Measurements from ENCODE around the gene CPNE9.

The CPNE9 gene, protein sequence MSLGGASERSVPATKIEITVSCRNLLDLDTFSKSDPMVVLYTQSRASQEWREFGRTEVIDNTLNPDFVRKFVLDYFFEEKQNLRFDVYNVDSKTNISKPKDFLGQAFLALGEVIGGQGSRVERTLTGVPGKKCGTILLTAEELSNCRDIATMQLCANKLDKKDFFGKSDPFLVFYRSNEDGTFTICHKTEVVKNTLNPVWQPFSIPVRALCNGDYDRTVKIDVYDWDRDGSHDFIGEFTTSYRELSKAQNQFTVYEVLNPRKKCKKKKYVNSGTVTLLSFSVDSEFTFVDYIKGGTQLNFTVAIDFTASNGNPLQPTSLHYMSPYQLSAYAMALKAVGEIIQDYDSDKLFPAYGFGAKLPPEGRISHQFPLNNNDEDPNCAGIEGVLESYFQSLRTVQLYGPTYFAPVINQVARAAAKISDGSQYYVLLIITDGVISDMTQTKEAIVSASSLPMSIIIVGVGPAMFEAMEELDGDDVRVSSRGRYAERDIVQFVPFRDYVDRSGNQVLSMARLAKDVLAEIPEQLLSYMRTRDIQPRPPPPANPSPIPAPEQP

DNA sequence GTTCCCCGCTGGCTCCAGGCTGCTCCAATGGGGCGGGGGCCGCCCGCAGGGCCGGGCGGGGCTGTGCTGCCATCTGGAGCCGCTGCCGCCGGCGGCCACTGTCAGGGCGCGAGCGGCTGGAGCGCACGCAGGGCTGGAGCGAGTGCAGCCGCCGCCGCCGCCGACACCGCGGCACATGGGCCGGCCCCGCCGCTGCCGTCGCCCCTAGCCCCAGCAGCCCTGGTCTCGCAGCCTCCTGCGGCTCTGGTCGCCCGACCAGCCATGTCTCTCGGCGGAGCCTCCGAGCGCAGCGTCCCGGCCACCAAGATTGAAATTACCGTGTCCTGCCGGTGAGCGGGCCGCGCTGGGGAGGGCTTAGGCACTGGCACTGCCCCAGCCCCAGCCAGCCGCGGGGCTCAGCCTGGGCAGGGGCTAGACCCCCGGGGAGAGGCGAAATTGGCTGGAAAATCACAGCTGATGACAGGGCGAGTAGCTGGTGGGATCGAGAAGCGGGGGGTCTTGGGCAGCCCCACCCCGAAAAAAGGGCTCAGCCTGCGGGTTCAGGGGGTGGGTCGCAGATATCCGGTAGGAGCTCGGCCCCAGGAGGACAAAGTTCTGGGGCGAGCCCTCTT, at the start of gene CPNE9:
TSS of gene CPNE9 (plus strand) at position 98 of the 611 bp plus-strand sequence. CDS start at position 262, 164 bp downstream.
- DNase-seq (ENCODE audit: low read depth in 2 of 2) = no peak

DNA sequence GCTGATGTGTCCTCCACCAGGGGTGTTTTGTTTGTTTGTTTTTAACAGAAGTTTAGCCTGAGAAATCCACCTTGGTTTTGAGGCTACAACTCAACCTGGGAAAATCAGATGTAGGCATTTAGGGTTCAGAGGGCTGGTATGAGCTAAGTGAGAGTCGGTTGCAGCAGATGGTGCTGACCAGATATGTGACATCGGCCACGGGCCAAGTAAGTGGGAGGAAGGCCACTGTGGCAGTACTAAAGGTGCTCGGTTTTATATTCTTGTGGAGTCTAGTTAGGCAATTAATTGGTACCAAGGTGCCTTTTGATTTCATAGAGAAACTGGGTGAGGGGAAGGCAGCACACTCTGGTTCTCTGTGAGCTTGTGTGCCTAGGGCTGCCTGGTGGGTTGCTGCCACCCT, 43.8 kb upstream of the CPNE9 start:
- no peak for DNase-seq (ENCODE audit: low read depth in 2 of 2)

DNA sequence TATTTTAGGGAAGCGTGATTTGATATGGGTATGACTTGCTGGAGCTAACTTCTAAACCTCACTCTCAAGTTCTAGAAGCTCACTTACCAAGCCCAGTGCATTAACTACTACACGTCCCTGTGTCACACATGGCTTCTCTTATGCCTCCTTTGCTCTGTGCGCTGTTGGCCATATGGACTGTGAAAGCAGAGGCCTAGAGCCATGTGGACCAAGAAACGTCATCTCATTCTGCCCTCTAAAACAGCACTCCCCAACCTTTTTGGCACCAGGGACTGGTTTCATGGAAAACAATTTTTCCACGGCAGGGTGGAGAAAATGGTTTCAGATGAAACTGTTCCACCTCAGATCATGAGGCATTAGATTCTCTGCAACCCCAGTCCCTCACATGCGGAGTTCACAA, 42.7 kb upstream of the CPNE9 start:
- DNase-seq (ENCODE audit: low read depth in 2 of 2) = no peak

DNA sequence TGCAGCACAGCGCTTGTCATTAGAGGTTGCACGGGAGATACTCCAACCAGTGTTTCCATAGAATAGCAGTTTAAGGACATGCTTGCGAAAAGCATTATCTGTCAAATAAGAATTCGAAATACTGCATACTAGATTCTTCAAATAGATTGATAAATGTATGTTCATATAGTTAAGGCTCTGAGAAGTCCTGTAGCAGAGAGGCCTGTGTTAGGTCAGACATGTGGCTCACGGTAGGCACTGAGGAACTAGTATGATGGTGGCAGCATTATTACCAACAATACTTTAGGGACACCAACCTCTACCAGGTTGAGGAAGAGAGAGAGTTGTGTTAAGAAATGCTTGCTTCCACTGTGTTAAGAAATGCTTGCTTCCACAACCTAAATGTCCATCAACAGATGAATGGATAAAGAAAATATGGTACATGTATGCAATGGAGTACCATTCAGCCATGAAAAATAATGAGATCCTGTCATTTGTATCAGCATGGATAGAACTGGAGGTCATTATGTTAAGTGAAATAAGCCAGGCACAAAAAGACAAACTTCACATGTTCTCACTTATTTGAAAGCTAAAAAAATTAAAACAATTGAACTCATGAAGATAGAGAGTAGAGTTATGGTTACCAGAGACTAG, 39.4 kb upstream of the CPNE9 start:
- DNase-seq (ENCODE audit: low read depth in 2 of 2) = no peak

DNA sequence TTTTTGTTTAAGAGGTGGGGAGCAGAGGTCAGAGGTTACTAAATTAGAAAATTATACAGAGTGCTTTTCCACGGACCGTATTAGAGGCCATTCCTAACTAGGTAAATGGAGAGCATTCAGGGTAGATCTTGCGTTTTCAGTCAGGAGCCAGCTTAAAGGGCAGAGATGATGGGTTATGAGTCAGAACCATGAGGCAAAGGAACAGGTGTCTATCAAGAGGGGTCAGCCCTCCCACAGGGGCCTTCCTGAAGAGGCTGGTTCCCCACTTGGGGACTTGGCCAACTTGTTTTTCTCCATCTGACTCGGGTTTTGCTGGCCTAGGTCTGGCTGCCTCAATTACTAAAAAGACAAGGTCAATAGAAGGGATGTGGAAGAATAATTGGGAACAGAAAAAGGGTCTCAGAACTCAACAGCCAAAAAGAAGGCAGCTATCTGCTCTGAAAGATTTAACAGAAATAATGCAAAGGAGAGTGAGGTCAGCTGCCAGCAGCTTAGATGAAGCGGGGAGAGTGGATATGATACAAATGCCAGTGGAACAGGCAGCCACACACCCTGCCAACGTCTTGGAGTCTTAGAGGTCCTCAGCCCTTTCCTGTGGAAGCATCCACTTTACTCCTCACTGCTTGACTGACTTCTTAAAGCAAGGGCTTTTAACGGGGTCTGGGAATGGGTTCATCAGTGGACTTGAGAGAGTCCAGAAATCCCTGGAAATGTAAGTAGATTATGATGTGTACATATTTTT, 36.8 kb upstream of the CPNE9 start:
- no peak for DNase-seq (ENCODE audit: low read depth in 2 of 2)

DNA sequence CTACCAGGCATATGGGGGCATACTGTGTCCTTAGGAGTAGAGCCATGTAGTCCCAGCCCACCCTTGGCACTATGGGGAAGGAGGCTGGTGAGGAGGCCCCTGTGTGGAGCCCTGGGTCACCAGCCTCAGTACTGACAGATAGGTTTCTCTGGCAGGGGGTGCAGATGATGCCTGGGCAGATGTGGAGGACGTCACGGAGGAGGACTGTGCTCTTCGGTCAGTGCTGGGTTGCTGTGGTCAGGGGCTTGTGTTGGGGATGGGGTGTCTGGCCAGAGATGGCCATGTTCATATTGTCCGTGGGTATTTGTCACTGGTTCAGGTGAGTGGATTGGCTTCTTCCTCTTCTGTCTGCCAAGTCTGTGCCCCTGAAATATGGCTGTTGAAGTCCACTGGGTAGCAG, 34.4 kb upstream of the CPNE9 start:
- no peak for DNase-seq (ENCODE audit: low read depth in 2 of 2)

DNA sequence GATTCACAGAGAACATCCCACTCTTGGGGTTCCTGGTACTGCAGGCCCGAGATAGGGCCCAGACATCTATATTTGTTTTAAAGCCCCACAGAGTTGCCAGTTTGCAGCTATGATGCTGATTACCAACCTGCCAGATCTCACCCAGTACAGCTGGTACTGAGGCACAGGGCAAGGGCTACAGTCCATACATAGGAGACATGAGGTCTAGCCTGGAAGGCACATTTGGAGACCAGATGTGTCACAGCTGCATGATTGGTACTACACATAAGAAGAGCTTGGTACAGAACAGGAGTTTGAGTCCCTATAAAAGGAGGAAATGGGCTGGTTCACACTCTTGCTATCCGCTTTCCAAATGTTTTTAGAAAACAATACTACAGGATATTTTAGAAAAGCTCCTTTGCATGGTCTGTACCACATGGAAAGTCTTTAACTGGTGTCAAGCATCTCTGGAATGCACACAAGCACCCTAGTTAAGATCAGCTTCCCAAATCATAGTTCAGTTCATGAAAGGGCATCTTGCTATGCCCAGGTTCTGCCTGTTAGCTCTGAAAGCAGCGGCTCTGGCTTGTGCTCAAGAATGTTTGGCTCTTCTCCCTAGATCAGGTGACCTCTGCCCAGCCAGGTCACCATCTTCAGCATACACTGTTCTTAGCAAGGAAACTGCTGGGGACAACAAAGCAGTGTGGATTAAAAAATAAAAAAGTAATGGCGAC, 33.8 kb upstream of the CPNE9 start:
- DNase-seq (ENCODE audit: low read depth in 2 of 2) = no peak

DNA sequence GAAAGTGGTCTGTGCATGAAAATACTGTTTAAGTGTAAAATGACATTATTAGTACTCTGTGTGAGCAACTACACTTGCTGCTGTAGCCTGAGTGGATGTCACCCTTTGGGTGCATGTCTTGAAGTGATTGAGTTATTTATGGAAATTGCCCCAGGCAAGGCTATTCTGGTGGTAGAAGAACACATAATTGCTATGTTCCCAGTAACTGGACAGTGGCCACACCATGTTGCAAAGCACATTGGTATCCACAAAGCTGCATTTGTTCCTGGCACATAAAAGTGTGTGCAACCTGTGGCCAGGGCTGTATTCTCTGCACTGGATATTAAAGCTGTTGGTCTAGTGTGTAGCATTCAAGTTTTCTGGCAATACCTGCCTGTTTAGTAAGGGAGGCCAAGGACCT, 30.6 kb upstream of the CPNE9 start:
- no peak for DNase-seq (ENCODE audit: low read depth in 2 of 2)

DNA sequence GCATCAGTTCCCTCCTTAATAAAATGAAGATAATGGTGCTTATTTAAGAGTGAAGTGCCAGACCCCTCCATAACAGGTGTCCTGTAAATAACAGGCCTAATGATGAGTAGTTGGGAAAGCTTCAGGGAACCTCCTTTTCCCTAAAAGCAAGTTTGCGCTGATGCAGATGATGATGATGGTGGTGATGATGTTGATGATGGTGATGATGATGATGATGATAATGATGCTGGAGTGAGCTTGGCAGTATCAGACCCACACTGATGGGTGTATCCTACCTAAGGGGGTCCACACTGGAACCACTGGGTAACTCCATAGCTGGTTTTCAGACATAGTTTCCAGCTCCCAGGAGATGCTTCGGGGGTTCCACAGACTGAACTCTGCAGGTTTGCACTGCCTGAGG, 29.9 kb upstream of the CPNE9 start:
- no peak for DNase-seq (ENCODE audit: low read depth in 2 of 2)

DNA sequence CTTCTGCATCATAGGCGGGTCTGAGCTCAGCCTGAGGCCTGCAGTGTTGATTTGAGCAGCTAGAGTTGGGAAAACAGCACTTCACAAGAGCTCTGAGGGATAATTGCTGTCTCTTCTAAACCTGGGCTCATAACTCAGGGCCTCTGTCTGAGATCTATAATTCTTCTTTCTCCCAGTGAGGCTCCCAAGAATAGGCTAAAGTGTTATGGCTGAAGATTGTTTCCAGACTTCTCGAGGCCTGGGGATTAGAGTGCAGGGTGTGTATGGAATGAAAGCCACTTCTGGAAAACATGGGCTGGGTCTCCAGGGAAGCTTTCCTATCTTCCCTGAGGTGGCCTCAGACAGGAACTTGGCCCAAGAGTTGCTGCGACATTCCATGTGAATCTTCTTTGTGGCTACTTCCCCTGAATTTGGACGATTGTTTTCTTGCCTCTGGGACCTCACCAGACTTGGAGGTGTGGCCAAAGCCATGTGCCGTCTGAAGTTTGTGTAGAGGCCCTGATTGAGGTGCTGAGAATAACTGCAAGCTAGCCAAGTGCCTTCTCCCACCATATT, 27.8 kb upstream of the CPNE9 start:
- no peak for DNase-seq (ENCODE audit: low read depth in 2 of 2)

DNA sequence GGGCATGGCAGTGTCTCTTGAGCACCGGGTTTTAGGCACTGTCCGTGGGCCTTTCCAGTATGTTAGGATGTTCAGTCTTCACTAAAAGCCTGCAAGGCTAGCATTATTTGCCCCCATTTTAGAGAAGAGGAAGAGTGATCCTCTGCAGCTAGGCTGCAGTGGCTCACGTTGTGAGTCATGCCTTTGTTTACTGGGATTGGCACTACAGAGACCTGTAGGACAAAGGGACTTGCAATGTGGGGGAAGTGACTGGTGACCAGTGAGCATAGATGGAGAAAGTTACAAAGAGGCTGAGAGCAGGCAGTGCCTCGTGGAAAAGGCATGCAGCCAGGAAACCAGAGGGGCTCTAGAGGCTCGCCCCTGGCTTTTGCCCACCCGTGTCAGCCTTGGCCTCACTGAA, 26.8 kb upstream of the CPNE9 start:
- DNase-seq (ENCODE audit: low read depth in 2 of 2) = no peak

DNA sequence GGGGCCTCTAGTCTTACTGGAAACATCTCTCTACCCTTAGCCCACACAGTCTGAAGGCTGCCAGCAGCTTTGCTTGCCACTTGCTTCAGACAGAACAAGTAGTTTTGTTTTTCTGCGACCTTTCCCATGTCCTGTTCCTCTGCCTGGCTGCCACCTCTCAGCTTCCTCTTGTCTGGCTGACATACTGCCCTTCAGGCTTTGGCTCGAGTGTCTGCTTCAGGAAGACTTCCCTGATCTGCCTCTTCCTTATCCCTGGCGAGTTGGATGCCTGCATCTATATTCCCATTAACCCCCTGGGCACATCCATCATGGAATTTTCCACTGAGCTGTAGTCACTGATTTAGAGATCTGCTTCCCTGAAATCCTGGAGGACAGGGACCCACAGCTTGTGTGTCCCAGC, 25.1 kb upstream of the CPNE9 start:
- DNase-seq (ENCODE audit: low read depth in 2 of 2) = no peak

DNA sequence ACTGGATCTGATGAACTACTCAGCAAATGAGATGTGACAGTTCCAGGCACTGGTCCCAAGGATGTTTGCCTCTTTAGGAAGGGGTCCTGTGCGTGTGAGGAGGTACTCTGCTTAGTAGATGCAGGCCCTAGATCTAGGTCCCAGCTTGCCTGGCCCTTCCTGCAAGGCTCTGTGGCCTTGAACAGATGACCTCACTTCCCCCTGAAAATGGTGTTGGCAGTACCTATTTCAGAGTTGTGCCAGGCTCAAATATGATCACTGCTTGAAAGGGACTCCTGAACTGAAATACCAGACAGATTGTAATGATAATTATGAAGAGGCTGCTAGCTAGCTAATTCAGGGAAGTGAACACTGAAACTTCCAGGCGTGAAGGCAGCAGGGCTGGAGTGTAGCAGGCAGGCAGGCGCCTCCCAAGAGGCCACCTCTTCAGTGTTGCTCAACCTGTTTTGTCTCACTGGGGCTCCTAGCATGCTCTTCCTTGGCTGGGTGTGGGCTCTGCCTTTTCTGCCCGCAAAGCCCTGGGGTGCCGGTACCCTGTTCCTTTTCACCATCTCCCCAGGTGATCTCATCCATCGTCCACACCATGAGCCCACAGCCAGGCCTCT, 24.1 kb upstream of the CPNE9 start:
- DNase-seq (ENCODE audit: low read depth in 2 of 2) = no peak

DNA sequence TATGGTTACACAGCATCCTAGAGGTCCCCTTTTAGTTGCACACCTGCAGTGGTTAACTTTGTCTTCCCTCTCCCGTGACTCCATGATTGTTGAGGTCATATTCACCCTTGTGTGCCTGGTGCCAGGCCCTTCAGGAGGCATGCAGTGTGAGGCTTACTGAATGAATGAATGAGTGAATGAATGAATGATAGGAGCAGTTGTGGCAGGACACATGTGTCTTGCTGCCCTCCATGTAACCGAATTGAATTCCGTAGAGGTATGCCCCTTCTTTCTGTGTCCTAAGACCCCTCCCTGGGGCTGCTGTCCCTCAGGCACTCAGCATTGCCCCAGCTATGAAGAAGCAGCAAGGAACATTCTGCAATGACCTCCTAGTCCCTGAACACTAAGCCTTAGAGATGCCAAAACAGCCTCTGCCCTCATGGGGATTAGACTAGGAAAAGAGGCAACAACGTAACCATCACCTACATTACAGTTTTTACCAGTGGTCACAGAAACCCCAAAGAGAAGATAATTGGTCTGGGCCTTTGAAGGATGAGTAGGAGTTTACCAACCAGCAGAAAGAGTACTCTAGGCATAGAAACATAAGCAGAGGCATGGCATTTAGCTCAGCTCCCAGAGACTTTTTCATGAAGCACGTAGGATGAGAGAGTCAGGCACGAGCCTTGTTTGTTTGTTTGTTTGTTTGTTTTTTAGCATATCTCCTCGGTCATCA, 22.5 kb upstream of the CPNE9 start:
- DNase-seq (ENCODE audit: low read depth in 2 of 2) = no peak

DNA sequence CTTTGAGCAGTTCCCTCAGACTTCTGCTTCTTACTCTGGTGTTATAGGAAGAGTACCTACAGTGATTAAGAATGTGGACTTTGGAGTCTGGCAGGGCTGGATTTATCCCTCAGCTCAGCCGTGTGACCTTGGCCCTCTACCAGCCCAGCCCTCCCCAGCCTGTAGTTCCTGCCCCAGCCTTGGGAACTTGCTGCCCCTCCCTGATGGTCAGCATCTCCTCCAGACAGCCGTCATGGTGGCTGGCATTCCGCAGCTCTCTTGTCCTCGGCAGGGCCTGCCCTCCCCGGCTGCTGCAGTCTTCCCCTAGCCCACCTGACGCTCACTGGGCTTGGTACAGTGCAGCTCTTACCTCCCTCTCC, 21.9 kb upstream of the CPNE9 start:
- no peak for DNase-seq (ENCODE audit: low read depth in 2 of 2)

DNA sequence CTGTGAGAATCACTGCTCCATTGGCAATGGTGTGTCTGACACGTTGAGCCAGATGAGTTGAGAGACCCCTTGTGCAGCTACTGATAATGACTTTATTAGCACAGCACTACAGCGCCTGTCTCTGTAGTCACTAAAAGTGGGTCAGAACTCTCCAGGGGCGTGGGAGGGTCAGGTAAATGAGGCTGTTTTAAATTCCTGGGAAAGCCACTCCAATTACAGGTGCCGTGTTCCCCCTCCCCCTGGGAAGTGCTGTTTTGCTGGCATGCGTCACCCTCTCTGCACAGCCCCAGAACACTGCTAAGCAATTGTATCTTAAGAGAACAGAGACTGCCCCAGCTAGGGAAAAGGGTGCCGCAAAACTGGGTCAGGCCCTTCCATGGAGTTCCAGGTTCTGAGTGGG, 21.5 kb upstream of the CPNE9 start:
- DNase-seq (ENCODE audit: low read depth in 2 of 2) = no peak

DNA sequence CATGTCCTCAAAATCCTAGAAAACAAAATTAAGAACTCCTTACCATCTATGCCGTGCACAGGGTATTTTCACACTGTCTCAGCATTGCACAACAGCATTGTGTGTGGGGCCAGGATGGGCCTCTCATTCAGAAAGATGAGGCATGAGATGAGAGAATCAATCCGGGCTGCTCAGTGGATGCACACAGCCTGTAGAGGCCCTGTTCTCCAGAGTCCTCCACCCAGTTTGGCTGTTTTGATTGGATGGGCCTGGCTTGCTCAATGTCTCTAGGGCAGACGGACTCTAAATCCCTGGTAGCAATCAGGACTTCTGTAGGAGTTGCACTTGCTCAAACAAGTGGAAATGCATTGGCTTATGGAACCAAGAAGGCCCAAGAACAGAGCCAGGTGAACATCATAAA, 20.2 kb upstream of the CPNE9 start:
- no peak for DNase-seq (ENCODE audit: low read depth in 2 of 2)

DNA sequence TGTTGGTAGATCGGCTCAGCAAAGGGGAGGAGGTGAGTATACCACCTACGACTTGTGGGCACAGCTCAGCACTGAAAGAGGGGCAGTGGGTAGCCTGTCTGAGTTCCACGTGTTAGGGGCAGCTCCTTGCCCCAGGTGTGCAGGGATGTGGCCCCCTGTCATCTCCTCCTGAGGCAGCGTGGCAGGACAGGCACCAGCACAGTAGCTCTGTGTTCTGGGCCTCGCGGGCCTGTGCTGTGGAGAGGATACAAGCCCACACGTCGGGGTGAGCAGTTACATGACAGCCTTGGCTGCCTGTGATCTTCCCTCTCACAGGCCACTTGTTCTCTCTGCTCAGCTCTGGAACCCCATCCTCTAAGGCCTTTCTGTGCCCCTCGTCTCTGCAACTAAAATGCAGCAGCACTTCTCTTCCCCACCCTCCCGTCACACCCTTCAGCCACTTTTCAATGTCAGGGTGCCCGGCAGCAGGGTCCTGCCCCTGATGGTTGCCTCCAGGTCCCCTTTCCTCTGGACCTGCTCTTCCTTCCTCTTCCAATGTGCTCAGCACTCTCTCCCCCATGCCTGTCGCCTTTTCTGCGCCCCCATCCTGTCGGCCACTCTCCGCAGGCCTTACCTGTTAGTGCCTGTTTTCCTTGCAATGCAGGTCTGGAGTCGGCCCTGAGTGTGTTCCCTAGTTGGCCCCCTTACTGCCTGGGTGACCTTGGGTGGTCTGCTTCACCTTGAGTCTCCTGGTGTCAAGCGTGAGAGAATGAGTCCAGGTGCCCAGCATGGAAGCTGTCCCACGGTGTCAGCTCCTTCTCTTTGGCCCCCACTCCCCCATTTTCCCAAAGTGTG, 18.2 kb upstream of the CPNE9 start:
- DNase-seq (ENCODE audit: low read depth in 2 of 2) = no peak

DNA sequence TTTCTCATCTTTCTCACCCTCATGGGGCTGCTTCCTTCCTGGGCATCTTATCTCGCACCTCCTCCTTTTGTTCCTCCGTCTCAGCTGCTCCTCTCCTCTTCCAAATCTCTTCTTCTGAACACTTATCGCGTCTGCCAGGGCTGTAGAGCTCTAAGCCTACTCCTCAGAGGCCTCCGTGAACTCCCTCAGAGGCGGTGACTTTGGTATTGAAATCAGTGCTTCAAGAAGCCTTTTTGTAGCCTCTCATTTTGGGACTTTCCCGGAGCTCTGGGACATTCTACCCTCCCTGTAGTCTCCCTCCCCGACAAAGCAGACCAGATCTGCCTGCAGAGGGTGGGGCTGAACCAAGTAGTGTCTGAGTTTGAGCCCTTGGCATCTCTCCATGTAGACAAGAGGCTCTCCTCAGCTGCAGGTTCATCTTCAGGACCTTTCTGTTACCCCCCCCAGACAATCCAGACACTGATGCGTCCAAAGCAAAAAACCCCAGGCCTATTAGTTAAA, 17.5 kb upstream of the CPNE9 start:
- no peak for DNase-seq (ENCODE audit: low read depth in 2 of 2)
